AG04449 (cell line): Measurements from ENCODE around the gene BLOC1S3.

ENCODE experiments used
- CTCF ChIA-PET: fragments of 350-600 bp; formaldehyde crosslinking; extraction: SDS; loops from one replicate; lab custom pipeline; 2021; ENCODE audit warnings: antibody characterized with exemption; lab: Yijun Ruan, JAX
- POLR2A ChIA-PET: fragments of 400-600, 350-600 bp; formaldehyde crosslinking; extraction: SDS; loops from one replicate; lab custom pipeline; 2020; ENCODE audit warnings: antibody characterized with exemption, inconsistent platforms; lab: Yijun Ruan, JAX
- DNase-seq: peaks from one replicate; pipeline ENCODE4 v3.0.0-alpha.2; 2010; ENCODE audit warnings: low read depth, low spot score
- H3K4me3 ChIP-seq: 2 replicates; pipeline ENCODE4 v1.5.1; 2011; ENCODE audit warnings: low read depth, mild to moderate bottlenecking, control low read depth, low read length
- CTCF ChIP-seq: IDR thresholded peaks from one replicate; pipeline ENCODE4 v1.5.1; 2011; ENCODE audit warnings: mild to moderate bottlenecking, moderate library complexity, low read length, control low read depth, inconsistent platforms; ENCODE audit not compliant: insufficient read depth; ENCODE audit errors: missing control alignments

BLOC1S3 gene

GRCh38 chr19:45144431-45145269, 33.9 kb upstream of the BLOC1S3 start:
- no peak for DNase-seq
- ChIA-PET POLR2A (no interaction called here), CTCF (interaction anchor here (0.6 to 2.3 kb wide), 5 partner anchors 8 to 85 kb away, joined by 3 to 13 read pairs (median 3); no protein-coding TSS in a partner anchor)
- H3K4me3 ChIP-seq: no peak overlapping the region
- no peak for TF ChIP-seq CTCF

GRCh38 chr19:45145270-45146189, 33.1 kb upstream of the BLOC1S3 start:
- TF ChIP-seq CTCF: no peak
- POLR2A ChIA-PET: no interaction called here
- no peak overlapping the region for H3K4me3 ChIP-seq
- DNase-seq: no peak
- CTCF ChIA-PET: interaction anchor here (1.0 to 1.3 kb wide), 3 partner anchors 20 to 56 kb away, joined by 3 to 5 read pairs (median 3); no protein-coding TSS in a partner anchor

DNA sequence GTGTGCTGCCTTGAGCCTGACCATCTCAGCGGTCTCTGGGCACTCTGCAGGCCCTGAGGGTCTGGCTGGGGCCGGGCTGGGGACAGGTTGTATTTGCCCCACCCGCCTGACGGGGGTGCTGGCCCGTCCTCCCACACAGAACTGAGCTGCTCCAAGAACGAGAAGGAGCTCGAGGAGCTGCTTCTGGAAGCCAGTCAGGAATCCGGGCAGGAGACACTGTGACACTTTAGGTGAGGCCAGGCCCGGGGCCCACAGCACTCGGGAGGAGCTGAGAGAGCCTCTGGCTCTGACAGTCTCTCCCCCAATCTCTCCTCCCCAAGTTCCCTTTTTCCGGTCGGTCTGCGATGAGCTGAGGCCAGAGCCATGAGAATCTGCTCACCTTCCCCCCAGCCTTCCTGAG, 32.3 kb upstream of the BLOC1S3 start:
- no peak for DNase-seq
- no peak for TF ChIP-seq CTCF
- POLR2A ChIA-PET: no interaction called here
- no peak overlapping the region for H3K4me3 ChIP-seq
- CTCF ChIA-PET: interaction anchor here (0.5 to 1.3 kb wide), 3 partner anchors 21 to 207 kb away, joined by 3 to 5 read pairs (median 3); no protein-coding TSS in a partner anchor

GRCh38 chr19:45146741-45147205, 31.8 kb upstream of the BLOC1S3 start:
- H3K4me3 ChIP-seq: no peak overlapping the region
- ChIA-PET CTCF (interaction anchor here (0.5 to 1.3 kb wide), 2 partner anchors 22 to 206 kb away, joined by 3 to 5 read pairs; no protein-coding TSS in a partner anchor), POLR2A (no interaction called here)
- TF ChIP-seq CTCF: no peak
- DNase-seq: no peak

DNA sequence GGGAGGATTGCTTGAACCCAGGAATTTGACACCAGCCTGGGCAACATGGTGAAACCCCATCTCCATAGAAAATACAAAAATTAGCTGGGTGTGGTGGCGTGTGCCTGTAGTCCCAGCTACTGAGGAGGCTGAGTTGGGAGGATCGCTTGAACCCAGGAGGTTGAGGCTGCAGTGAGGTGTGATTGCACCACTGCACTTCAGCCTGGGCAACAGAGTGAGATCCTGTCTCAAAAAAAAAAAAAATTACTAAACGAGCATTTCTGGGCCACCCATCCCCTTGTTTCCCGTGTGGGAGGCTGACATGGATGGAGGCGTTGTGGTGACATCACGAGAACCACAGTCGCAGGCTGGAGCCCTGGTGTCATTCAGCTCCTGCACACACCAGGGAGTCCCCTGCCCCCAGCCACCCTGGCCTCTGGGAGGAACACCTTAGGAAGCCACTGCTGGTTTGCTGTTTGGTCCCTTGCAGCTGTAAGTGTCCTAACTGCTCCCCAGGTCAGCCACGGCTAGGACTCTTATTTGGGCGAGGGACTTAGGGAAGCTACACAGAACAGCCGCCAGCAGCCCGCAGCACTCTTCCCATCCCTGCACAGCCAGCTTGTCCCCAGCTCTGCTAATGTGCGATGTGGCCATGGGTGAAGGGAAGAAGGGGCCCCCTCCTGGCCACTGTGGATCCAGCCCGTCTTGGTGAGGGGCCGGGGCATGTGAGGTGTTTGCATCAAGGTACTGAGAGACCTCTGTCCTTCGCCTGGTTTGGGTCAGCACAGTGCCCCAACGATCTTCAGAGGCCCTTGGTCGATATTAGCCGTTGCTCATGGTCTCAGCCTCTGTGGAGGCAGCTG, 30.5 kb upstream of the BLOC1S3 start:
- ChIA-PET POLR2A (no interaction called here), CTCF (interaction anchor here (1.6 to 1.8 kb wide), 3 partner anchors 7 to 23 kb away, joined by 4 to 6 read pairs (median 5); no protein-coding TSS in a partner anchor)
- no peak for DNase-seq
- no peak for TF ChIP-seq CTCF
- no peak overlapping the region for H3K4me3 ChIP-seq
